K562 (cell line): ENCODE measurements around the gene GCSH. TPM values are rescaled to one million over a fixed set of nuclear protein-coding genes. Genes with fewer than 3 reads are reported as not detected.

Experiments
- BCL6 ChIP-seq: fragments of 250-450 bp; sonication (Bioruptor Pico); IDR thresholded peaks from 2 replicates; pipeline ENCODE4 v1.4.0; 2020
- FOXA3 ChIP-seq, 2 experiments: fragments of 450-650 bp in 1 of 2; sonication (generic) in 1 of 2; formaldehyde crosslinking; IDR thresholded peaks in 1 of 2; conservative IDR thresholded peaks in 1 of 2; 2 replicates each; pipeline versions ENCODE4 v1.4.0 to v1.8.0; 2020 to 2022; ENCODE audit warnings: mild to moderate bottlenecking in 2 of 2, missing genetic modification reagents in 1 of 2
- HNRNPLL ChIP-seq: fragments of 200-400 bp; formaldehyde crosslinking; IDR thresholded peaks from 2 replicates; pipeline ENCODE4 v1.6.1; 2017; ENCODE audit warnings: low read length, low read depth, mild to moderate bottlenecking; ENCODE audit not compliant: poor library complexity, severe bottlenecking
- PPARD ChIP-seq: fragments of 250-450 bp; sonication (Bioruptor Pico); IDR thresholded peaks from 2 replicates; pipeline ENCODE4 v1.8.0; 2022; ENCODE audit warnings: inconsistent platforms, mild to moderate bottlenecking, moderate library complexity
- SP2 ChIP-seq: IDR thresholded peaks from 2 replicates; pipeline ENCODE4 v1.6.1; 2011; ENCODE audit warnings: mild to moderate bottlenecking, low read depth, low read length, moderate library complexity; ENCODE audit not compliant: poor library complexity, severe bottlenecking; ENCODE audit errors: extremely low read depth
- ZFPM2 ChIP-seq: fragments of 250-450 bp; sonication (Bioruptor Pico); IDR thresholded peaks from 2 replicates; pipeline ENCODE4 v1.5.1; 2022; ENCODE audit warnings: mild to moderate bottlenecking
- ZNF124 ChIP-seq: sonication (generic); formaldehyde crosslinking; IDR thresholded peaks from 2 replicates; pipeline ENCODE4 v1.8.1; 2022; ENCODE audit warnings: missing genetic modification reagents
- polyA plus RNA-seq, 8 experiments: library from polyadenylated mRNA; depleted of rRNA in 4 of 8; stranded (reverse) in 5 of 8; unstranded in 3 of 8; fragments of >200 nt; fragmentation: Nextera tagmentation in 2 of 8; fragmentation: Illumina TruSeq in 1 of 8; extraction: Ambion mirVana in 2 of 8; extraction: Trizol in 1 of 8; gene quantifications; 2 replicates each; pipeline versions ENCODE4 v1.2.1 to v1.2.3, GENCODE V29; 2011 to 2014; ENCODE audit warnings: inconsistent platforms in 1 of 8, missing spikeins in 1 of 8
- total RNA-seq, 7 experiments: library from RNA; depleted of rRNA in 6 of 7; stranded (reverse); fragments of >200 nt in 6 of 7; fragmentation: Illumina TruSeq in 2 of 7; extraction: Trizol in 2 of 7; gene quantifications; 2 replicates each; pipeline versions ENCODE4 v1.2.1 to v1.2.3, GENCODE V29; 2011 to 2021; ENCODE audit warnings: low replicate concordance in 1 of 7
- TF ChIP-seq, protein P1 (sequence below): sonication (generic); formaldehyde crosslinking; IDR thresholded peaks from 2 replicates; pipeline ENCODE4 v1.9.0; 2022; ENCODE audit warnings: mild to moderate bottlenecking, missing genetic modification reagents
- TF ChIP-seq, protein P2 (sequence below): sonication (generic); formaldehyde crosslinking; IDR thresholded peaks from 2 replicates; pipeline ENCODE4 v1.8.1; 2023; ENCODE audit warnings: mild to moderate bottlenecking, missing genetic modification reagents
- TF ChIP-seq, protein P3 (sequence below), 2 experiments: IDR thresholded peaks in 1 of 2; conservative IDR thresholded peaks in 1 of 2; 2 replicates each; pipeline ENCODE4 v1.6.1; 2016; ENCODE audit warnings: low read depth in 2 of 2, mild to moderate bottlenecking in 1 of 2, missing compliant biosample characterization in 1 of 2, missing genetic modification characterization in 1 of 2, moderate library complexity in 1 of 2
- TF ChIP-seq, protein P4 (sequence below), 2 experiments: fragments of 450-650 bp; formaldehyde crosslinking in 1 of 2; IDR thresholded peaks; 2 replicates each; pipeline versions ENCODE4 v1.4.0 to v1.6.1; 2014 to 2020; ENCODE audit warnings: mild to moderate bottlenecking in 2 of 2, borderline replicate concordance in 1 of 2, low read depth in 1 of 2

Gene GCSH
- total and polyA plus RNA-seq, 9 of the 15 experiments (the other 6 are each of a cell fraction or from before 2014, with no cell fraction given) = 35.0 to 121 (median 89.0) TPM

DNA sequence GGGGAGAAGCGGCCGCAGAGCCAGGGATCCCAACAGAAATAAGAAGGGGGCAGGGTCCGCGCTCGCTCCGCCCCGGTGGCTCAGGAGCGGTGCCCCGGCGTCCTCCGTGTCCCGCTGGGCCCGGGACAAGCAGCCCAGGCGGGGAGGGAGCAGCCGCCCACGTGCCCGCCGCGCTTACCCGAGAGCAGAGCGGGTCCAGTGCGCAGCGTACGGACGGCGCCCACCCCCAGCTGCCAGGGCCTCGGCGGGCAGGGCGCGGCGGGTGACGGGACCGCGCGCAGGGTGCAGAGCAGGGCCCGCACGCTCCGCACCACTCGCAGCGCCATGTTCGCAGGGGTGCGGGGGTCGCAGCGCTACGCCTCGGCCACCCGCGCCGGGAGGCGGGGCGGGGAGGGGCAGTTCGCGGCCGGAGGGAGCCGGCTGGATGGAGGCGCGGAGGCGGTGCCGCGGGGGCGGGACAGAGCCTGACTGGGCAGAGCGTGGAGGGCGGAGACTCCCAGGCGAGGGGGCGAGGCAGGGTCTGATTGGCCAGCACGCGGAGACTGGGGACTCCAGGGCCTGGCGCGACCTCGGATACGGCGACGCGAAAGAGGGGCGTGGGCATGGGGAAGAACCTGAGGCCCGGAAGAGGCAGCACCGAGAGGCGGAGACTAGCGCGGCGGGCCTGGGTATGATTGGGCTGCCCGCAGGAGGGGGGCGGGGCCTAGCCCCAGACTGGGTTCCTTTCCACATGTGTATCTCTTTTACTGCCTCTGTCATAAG lies at the start of gene GCSH (continued):
- TF ChIP-seq ZFPM2 (CRISPR knock-in tag) (peak; percentile 80; the same call in 1 of the 2 replicates), PPARD (CRISPR knock-in tag) (no peak), BCL6 (CRISPR knock-in tag) (no peak), FOXA3 (CRISPR knock-in tag; conservative IDR thresholded peaks at IDR 0.05 in 1 of 2, IDR thresholded peaks at IDR 0.05 in 1 of 2) (peak in 1 of 2 experiments; percentile 39; a peak in 1 of 4 replicates), SP2 (peak; percentile 51), HNRNPLL (peak; percentile 86), ZNF124 (CRISPR knock-in tag) (no peak)
- TF ChIP-seq, protein P1, sequence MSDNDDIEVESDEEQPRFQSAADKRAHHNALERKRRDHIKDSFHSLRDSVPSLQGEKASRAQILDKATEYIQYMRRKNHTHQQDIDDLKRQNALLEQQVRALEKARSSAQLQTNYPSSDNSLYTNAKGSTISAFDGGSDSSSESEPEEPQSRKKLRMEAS (CRISPR knock-in tag) = peak; percentile 86
- TF ChIP-seq, protein P2, sequence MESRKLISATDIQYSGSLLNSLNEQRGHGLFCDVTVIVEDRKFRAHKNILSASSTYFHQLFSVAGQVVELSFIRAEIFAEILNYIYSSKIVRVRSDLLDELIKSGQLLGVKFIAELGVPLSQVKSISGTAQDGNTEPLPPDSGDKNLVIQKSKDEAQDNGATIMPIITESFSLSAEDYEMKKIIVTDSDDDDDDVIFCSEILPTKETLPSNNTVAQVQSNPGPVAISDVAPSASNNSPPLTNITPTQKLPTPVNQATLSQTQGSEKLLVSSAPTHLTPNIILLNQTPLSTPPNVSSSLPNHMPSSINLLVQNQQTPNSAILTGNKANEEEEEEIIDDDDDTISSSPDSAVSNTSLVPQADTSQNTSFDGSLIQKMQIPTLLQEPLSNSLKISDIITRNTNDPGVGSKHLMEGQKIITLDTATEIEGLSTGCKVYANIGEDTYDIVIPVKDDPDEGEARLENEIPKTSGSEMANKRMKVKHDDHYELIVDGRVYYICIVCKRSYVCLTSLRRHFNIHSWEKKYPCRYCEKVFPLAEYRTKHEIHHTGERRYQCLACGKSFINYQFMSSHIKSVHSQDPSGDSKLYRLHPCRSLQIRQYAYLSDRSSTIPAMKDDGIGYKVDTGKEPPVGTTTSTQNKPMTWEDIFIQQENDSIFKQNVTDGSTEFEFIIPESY (CRISPR knock-in tag) = peak; percentile 38; the same call in 1 of the 2 replicates
- TF ChIP-seq, protein P3, sequence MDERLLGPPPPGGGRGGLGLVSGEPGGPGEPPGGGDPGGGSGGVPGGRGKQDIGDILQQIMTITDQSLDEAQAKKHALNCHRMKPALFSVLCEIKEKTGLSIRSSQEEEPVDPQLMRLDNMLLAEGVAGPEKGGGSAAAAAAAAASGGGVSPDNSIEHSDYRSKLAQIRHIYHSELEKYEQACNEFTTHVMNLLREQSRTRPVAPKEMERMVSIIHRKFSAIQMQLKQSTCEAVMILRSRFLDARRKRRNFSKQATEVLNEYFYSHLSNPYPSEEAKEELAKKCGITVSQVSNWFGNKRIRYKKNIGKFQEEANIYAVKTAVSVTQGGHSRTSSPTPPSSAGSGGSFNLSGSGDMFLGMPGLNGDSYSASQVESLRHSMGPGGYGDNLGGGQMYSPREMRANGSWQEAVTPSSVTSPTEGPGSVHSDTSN (CRISPR knock-in tag; IDR thresholded peaks at IDR 0.05; ENCODE audit: low read depth) = no peak
- TF ChIP-seq, protein P3 (tag; conservative IDR thresholded peaks at IDR 0.05; ENCODE audit: low read depth) = no peak
- TF ChIP-seq, protein P4, sequence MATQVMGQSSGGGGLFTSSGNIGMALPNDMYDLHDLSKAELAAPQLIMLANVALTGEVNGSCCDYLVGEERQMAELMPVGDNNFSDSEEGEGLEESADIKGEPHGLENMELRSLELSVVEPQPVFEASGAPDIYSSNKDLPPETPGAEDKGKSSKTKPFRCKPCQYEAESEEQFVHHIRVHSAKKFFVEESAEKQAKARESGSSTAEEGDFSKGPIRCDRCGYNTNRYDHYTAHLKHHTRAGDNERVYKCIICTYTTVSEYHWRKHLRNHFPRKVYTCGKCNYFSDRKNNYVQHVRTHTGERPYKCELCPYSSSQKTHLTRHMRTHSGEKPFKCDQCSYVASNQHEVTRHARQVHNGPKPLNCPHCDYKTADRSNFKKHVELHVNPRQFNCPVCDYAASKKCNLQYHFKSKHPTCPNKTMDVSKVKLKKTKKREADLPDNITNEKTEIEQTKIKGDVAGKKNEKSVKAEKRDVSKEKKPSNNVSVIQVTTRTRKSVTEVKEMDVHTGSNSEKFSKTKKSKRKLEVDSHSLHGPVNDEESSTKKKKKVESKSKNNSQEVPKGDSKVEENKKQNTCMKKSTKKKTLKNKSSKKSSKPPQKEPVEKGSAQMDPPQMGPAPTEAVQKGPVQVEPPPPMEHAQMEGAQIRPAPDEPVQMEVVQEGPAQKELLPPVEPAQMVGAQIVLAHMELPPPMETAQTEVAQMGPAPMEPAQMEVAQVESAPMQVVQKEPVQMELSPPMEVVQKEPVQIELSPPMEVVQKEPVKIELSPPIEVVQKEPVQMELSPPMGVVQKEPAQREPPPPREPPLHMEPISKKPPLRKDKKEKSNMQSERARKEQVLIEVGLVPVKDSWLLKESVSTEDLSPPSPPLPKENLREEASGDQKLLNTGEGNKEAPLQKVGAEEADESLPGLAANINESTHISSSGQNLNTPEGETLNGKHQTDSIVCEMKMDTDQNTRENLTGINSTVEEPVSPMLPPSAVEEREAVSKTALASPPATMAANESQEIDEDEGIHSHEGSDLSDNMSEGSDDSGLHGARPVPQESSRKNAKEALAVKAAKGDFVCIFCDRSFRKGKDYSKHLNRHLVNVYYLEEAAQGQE (IDR thresholded peaks at IDR 0.05; ENCODE audit: borderline replicate concordance) = peak; percentile 97
- TF ChIP-seq, protein P4 (CRISPR knock-in tag; IDR thresholded peaks at IDR 0.05; ENCODE audit: low read depth) = peak; percentile 70; the same call in 1 of the 2 replicates
